Endothelial cell of umbilical vein (primary cell): ENCODE measurements around the gene DHX15. TPM values are rescaled to one million over a fixed set of nuclear protein-coding genes. Genes with fewer than 3 reads are reported as not detected.

Experiments used
- BruUV-seq: library from RNA; stranded (reverse); fragments of 400-500 nt; replicated peaks from 2 replicates; lab custom pipeline; 2021; lab: Mats Ljungman, UMichigan
- CTCF ChIA-PET: fragments of 300-600, 350-600 bp; sonication (Branson Sonifier 250); formaldehyde crosslinking; loops from one replicate; lab custom pipeline; 2021; ENCODE audit warnings: antibody characterized with exemption, inconsistent platforms; lab: Charles Lee
- POLR2A ChIA-PET: fragments of 300-600, 350-600 bp; sonication (Branson Sonifier 250); formaldehyde crosslinking; loops from one replicate; lab custom pipeline; 2021; ENCODE audit warnings: antibody characterized with exemption, inconsistent platforms; lab: Charles Lee
- DNase-seq: peaks from one replicate; pipeline ENCODE4 v3.0.0-alpha.2; 2011; ENCODE audit warnings: low read depth, low spot score
- FAIRE-seq: peaks from 2 replicates; lab custom pipeline; 2011; peaks lifted over from hg19 to GRCh38; lab: Jason Lieb, UNC
- H2AFZ ChIP-seq: 2 replicates; pipeline ENCODE4 v1.6.0; 2012; ENCODE audit warnings: low read depth, low read length, control low read depth, inconsistent platforms
- H3K27ac ChIP-seq: 2 replicates; pipeline ENCODE4 v1.5.1; 2011; ENCODE audit warnings: low read depth, mild to moderate bottlenecking, control low read depth, low read length, moderate library complexity; ENCODE audit not compliant: insufficient read depth
- H3K27me3 ChIP-seq, 2 experiments: 2 replicates each; pipeline versions ENCODE4 v1.6.0 to v1.6.1; 2011; ENCODE audit warnings: low read length in 2 of 2, mixed read lengths in 1 of 2; ENCODE audit not compliant: control insufficient read depth in 2 of 2, insufficient read depth in 2 of 2
- H3K36me3 ChIP-seq, 2 experiments: 2 replicates in 1 of 2; 3 replicates in 1 of 2; pipeline ENCODE4 v1.5.1; 2011; ENCODE audit warnings: low read length in 2 of 2, mild to moderate bottlenecking in 1 of 2, moderate library complexity in 1 of 2; ENCODE audit not compliant: control insufficient read depth in 2 of 2, insufficient read depth in 2 of 2; ENCODE audit errors: extremely low read depth in 1 of 2
- H3K4me1 ChIP-seq: 3 replicates; pipeline ENCODE4 v1.5.1; 2011; ENCODE audit warnings: mild to moderate bottlenecking, low read length; ENCODE audit not compliant: control insufficient read depth, insufficient read depth; ENCODE audit errors: extremely low read depth
- H3K4me2 ChIP-seq: 2 replicates; pipeline ENCODE4 v1.6.1; 2011; ENCODE audit warnings: low read length, control low read depth, mixed read lengths; ENCODE audit not compliant: insufficient read depth
- H3K4me3 ChIP-seq, 3 experiments: fragments of 200-600 bp in 1 of 3; sonication (generic), shearing (Covaris generic) in 1 of 3; replicated peaks in 1 of 3; 2 replicates each; pipeline ENCODE4 v1.5.1; 2011 to 2016; ENCODE audit warnings: control low read depth in 3 of 3, low read length in 3 of 3, mild to moderate bottlenecking in 2 of 3, inconsistent platforms in 1 of 3, low read depth in 1 of 3, moderate library complexity in 1 of 3; ENCODE audit not compliant: insufficient read depth in 1 of 3
- H3K79me2 ChIP-seq: 2 replicates; pipeline ENCODE4 v1.6.0; 2012; ENCODE audit warnings: low read length, inconsistent platforms; ENCODE audit not compliant: control insufficient read depth, insufficient read depth
- H3K9ac ChIP-seq: replicated peaks from 2 replicates; pipeline ENCODE3; 2011; ENCODE audit warnings: low read length, control low read depth; ENCODE audit not compliant: insufficient read depth; ENCODE audit errors: extremely low read depth
- H3K9me1 ChIP-seq: replicated peaks from 3 replicates; pipeline ENCODE4 v1.6.0; 2011; ENCODE audit warnings: mild to moderate bottlenecking, low read length; ENCODE audit not compliant: control insufficient read depth, insufficient read depth; ENCODE audit errors: extremely low read depth
- H3K9me3 ChIP-seq: replicated peaks from 2 replicates; pipeline ENCODE4 v1.5.1; 2012; ENCODE audit warnings: low read length, inconsistent platforms; ENCODE audit not compliant: control insufficient read depth, insufficient read depth
- H4K20me1 ChIP-seq: replicated peaks from 2 replicates; pipeline ENCODE3; 2011; ENCODE audit warnings: mild to moderate bottlenecking, low read length; ENCODE audit not compliant: control insufficient read depth, insufficient read depth; ENCODE audit errors: extremely low read depth
- EZH2 ChIP-seq: IDR thresholded peaks from 2 replicates; pipeline ENCODE4 v1.6.1; 2012; ENCODE audit warnings: borderline replicate concordance, low read depth, mild to moderate bottlenecking, moderate library complexity, low read length, inconsistent platforms; ENCODE audit not compliant: severe bottlenecking
- FOS ChIP-seq: IDR thresholded peaks from 2 replicates; pipeline ENCODE4 v1.6.1; 2011; ENCODE audit warnings: mild to moderate bottlenecking, low read length, moderate library complexity, borderline replicate concordance; ENCODE audit not compliant: insufficient read depth
- GATA2 ChIP-seq: IDR thresholded peaks from 2 replicates; pipeline ENCODE4 v1.7.0; 2011; ENCODE audit warnings: low read depth, mild to moderate bottlenecking, moderate library complexity, mixed read lengths, low read length; ENCODE audit not compliant: insufficient read length, insufficient read depth
- JUN ChIP-seq: IDR thresholded peaks from 2 replicates; pipeline ENCODE4 v1.6.1; 2011; ENCODE audit warnings: borderline replicate concordance, low read depth; ENCODE audit not compliant: insufficient read length, insufficient read depth
- MAX ChIP-seq: IDR thresholded peaks from 2 replicates; pipeline ENCODE4 v1.6.1; 2011; ENCODE audit not compliant: insufficient read depth, insufficient read length
- MYC ChIP-seq: IDR thresholded peaks from one replicate; pipeline ENCODE4 v1.6.1; 2011; ENCODE audit warnings: mild to moderate bottlenecking, low read depth, low read length
- POLR2A ChIP-seq: IDR thresholded peaks from 2 replicates; pipeline ENCODE4 v1.6.1; 2012; ENCODE audit warnings: low read depth, mild to moderate bottlenecking, control low read depth, low read length
- POLR2AphosphoS5 ChIP-seq: IDR thresholded peaks from 2 replicates; pipeline ENCODE4 v1.6.1; 2012; ENCODE audit warnings: low read depth, mild to moderate bottlenecking, control low read depth, low read length, moderate library complexity; ENCODE audit not compliant: insufficient read depth
- dilution Hi-C: fragments of 300-500 bp; cut with MboI; formaldehyde crosslinking; loops from one replicate; pipeline ENCODE4 v1.15.0; 2019; ENCODE audit warnings: low sequenced_read_pairs; ENCODE audit not compliant: extremely low pct_ligation_motif_present
- intact Hi-C: fragments of 100-400 bp; cut with micrococcal nuclease; formaldehyde crosslinking; loops from one replicate; pipeline ENCODE4 v1.10.0; 2022
- polyA plus RNA-seq, 4 experiments: library from polyadenylated mRNA; depleted of rRNA in 3 of 4; stranded (reverse) in 3 of 4; unstranded in 1 of 4; fragments of >200 nt; gene quantifications; 2 replicates each; pipeline versions ENCODE4 v1.2.1 to v1.2.3, GENCODE V29; 2011 to 2012; ENCODE audit warnings: missing spikeins in 1 of 4
- total RNA-seq: library from RNA; stranded (reverse); gene quantifications from 2 replicates; pipeline ENCODE4 v1.2.3, GENCODE V29; 2021
- TF ChIP-seq, protein P1 (sequence below), 2 donors: IDR thresholded peaks; 1 replicate in 1 of 2; 2 replicates in 1 of 2; pipeline ENCODE4 v1.5.1; 2011; ENCODE audit warnings: low read length in 2 of 2, mild to moderate bottlenecking in 2 of 2, moderate library complexity in 2 of 2, control low read depth in 1 of 2, inconsistent platforms in 1 of 2, low read depth in 1 of 2; ENCODE audit not compliant: insufficient read depth in 1 of 2; ENCODE audit errors: extremely low read depth in 1 of 2

Gene DHX15
- total and polyA plus RNA-seq, 2 donors (not counting 3 experiments of a cell fraction or from before 2014, with no cell fraction given), result 72.3 to 152 TPM

- POLR2A ChIA-PET, result no interaction called here
- intact Hi-C loops, result no loop called here
These were observed 29.1 kb upstream of the DHX15 start for GRCh38 chr4:24613502-24613901.

More at GRCh38 chr4:24613502-24613901, 29.1 kb upstream of the DHX15 start:
- no peak overlapping the region for H2AFZ ChIP-seq
- H3K4me1 ChIP-seq, result no peaks in the 10 kb centered on the region
- FAIRE-seq (no peak), DNase-seq (no peak)
- H3K79me2 ChIP-seq, result no peaks in the 10 kb centered on the region
- H3K27me3 ChIP-seq, result peaks cover 0 to 1% of the 10 kb centered on the region in 2 experiments
- H4K20me1 ChIP-seq, result no peaks in the 10 kb centered on the region
- H3K4me3 ChIP-seq, result no peak overlapping the region
- H3K9me3 ChIP-seq, result no peaks in the 10 kb centered on the region
- no peak overlapping the region for H3K9ac ChIP-seq
- H3K4me2 ChIP-seq, result no peak overlapping the region
- no peaks in the 10 kb centered on the region for H3K36me3 ChIP-seq
- no peak overlapping the region for H3K27ac ChIP-seq
- H3K9me1 ChIP-seq, result no peaks in the 10 kb centered on the region
- no peak for TF ChIP-seq POLR2A
- no peak for TF ChIP-seq EZH2
- no peak for TF ChIP-seq FOS
- no peak for TF ChIP-seq JUN
- TF ChIP-seq, protein P1, sequence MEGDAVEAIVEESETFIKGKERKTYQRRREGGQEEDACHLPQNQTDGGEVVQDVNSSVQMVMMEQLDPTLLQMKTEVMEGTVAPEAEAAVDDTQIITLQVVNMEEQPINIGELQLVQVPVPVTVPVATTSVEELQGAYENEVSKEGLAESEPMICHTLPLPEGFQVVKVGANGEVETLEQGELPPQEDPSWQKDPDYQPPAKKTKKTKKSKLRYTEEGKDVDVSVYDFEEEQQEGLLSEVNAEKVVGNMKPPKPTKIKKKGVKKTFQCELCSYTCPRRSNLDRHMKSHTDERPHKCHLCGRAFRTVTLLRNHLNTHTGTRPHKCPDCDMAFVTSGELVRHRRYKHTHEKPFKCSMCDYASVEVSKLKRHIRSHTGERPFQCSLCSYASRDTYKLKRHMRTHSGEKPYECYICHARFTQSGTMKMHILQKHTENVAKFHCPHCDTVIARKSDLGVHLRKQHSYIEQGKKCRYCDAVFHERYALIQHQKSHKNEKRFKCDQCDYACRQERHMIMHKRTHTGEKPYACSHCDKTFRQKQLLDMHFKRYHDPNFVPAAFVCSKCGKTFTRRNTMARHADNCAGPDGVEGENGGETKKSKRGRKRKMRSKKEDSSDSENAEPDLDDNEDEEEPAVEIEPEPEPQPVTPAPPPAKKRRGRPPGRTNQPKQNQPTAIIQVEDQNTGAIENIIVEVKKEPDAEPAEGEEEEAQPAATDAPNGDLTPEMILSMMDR (IDR thresholded peaks at IDR 0.05; ENCODE audit: extremely low read depth in 1 of 2, insufficient read depth in 1 of 2, low read depth in 1 of 2, low read length in 2 of 2), result no peak
- TF ChIP-seq MAX, result no peak
- TF ChIP-seq MYC, result no peak
- TF ChIP-seq GATA2, result no peak
- no peak for TF ChIP-seq POLR2AphosphoS5
- CTCF ChIA-PET, result no interaction called here
- dilution Hi-C loops, result no loop called here
- no TSS peak for BruUV-seq
